BJ (cell line): ENCODE measurements around the gene RPS24. TPM values are rescaled to one million over a fixed set of nuclear protein-coding genes. Genes with fewer than 3 reads are reported as not detected.

Experiments used
- CTCF ChIA-PET: fragments of 350-600 bp; formaldehyde crosslinking; extraction: SDS; loops from one replicate; lab custom pipeline; 2021; ENCODE audit warnings: antibody characterized with exemption, inconsistent platforms; lab: Yijun Ruan, JAX
- POLR2A ChIA-PET: fragments of 300-600 bp; sonication (Branson Sonifier 250); formaldehyde crosslinking; extraction: SDS; loops from one replicate; lab custom pipeline; 2021; ENCODE audit warnings: antibody characterized with exemption; lab: Charles Lee
- DNase-seq: peaks from one replicate; pipeline ENCODE4 v3.0.0-alpha.2; 2011; ENCODE audit warnings: low read depth
- H3K27me3 ChIP-seq: 2 replicates; pipeline ENCODE4 v1.6.0; 2011; ENCODE audit warnings: low read length; ENCODE audit not compliant: control insufficient read depth, insufficient read depth
- H3K36me3 ChIP-seq: 2 replicates; pipeline ENCODE4 v1.5.1; 2011; ENCODE audit warnings: low read length; ENCODE audit not compliant: control insufficient read depth, insufficient read depth
- H3K4me3 ChIP-seq: 2 replicates; pipeline ENCODE4 v1.5.1; 2011; ENCODE audit warnings: low read depth, mild to moderate bottlenecking, control low read depth, low read length
- polyA plus RNA-seq: library from polyadenylated mRNA; depleted of rRNA; stranded (reverse); fragments of >200 nt; gene quantifications from 2 replicates; pipeline ENCODE4 v1.2.3, GENCODE V29; 2011
- TF ChIP-seq, protein P1 (sequence below): IDR thresholded peaks from 2 replicates; pipeline ENCODE4 v1.5.1; 2011; ENCODE audit warnings: low read depth, mild to moderate bottlenecking, control low read depth, inconsistent platforms, low read length, moderate library complexity; ENCODE audit not compliant: insufficient read depth

Gene RPS24
- polyA plus RNA-seq, 1 experiment, result 967 TPM

DNA sequence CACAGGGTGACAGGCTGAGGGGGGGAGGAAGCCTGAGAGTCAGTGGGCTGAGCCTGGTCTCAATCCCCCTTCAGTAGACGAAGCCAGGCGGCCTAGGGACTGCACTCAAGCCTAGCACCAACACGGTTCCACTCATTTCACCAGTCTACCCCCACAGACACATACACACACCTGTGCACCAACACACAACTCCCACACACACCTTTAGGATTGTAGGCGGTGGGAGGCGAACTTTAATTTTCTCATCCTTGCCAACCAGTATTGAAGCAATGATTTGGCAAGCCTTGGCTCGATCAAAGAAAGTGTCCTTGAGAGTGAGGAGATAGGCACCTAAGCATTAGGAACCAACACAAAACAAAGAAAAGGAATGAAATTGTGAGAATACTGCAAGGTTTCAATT, 24.0 kb upstream of the RPS24 start:
- Histone ChIP-seq H3K4me3 (no peak overlapping the region), H3K36me3 (peaks cover 19% of the 10 kb centered on the region), H3K27me3 (no peaks in the 10 kb centered on the region)
- no peak for DNase-seq
- ChIA-PET CTCF (interaction anchor here (0.5 to 1.2 kb wide), 2 partner anchors 9 to 17 kb away, joined by 3 read pairs; no protein-coding TSS in a partner anchor), POLR2A (no interaction called here)
- TF ChIP-seq, protein P1, sequence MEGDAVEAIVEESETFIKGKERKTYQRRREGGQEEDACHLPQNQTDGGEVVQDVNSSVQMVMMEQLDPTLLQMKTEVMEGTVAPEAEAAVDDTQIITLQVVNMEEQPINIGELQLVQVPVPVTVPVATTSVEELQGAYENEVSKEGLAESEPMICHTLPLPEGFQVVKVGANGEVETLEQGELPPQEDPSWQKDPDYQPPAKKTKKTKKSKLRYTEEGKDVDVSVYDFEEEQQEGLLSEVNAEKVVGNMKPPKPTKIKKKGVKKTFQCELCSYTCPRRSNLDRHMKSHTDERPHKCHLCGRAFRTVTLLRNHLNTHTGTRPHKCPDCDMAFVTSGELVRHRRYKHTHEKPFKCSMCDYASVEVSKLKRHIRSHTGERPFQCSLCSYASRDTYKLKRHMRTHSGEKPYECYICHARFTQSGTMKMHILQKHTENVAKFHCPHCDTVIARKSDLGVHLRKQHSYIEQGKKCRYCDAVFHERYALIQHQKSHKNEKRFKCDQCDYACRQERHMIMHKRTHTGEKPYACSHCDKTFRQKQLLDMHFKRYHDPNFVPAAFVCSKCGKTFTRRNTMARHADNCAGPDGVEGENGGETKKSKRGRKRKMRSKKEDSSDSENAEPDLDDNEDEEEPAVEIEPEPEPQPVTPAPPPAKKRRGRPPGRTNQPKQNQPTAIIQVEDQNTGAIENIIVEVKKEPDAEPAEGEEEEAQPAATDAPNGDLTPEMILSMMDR, result no peak

DNA sequence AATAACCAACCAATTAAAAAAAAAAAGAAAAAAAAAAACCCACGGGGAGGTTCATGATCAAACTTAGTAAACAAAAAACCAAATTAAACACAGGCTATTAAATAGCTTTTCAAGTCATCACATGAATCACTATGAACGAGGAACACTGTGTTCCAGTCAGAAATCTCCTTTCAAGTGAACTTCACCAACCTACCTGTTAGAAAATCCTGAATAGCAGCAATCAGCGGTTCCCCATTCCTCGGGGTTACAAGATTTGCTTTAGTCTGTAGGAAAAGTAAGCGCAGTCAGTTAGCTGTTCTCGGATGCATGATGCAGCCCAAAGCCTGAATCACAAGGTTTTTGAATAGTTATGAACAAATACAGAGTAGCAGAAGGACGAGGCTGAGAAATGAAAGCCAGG, 23.4 kb upstream of the RPS24 start:
- CTCF ChIA-PET, result interaction anchor here (0.5 to 1.2 kb wide), 2 partner anchors 8 to 17 kb away, joined by 3 read pairs; no protein-coding TSS in a partner anchor
- peaks cover 19% of the 10 kb centered on the region for H3K36me3 ChIP-seq
- DNase-seq, result no peak

GRCh38 chr10:78011065-78011464, 22.6 kb upstream of the RPS24 start:
- ChIA-PET POLR2A (no interaction called here), CTCF (interaction anchor here (1.2 kb wide), 1 partner anchor 16 kb away, joined by 3 read pairs; no protein-coding TSS in a partner anchor)
- H3K27me3 ChIP-seq, result no peaks in the 10 kb centered on the region
- H3K4me3 ChIP-seq, result no peak overlapping the region
- TF ChIP-seq, protein P1, result no peak
- peaks cover 21% of the 10 kb centered on the region for H3K36me3 ChIP-seq
- DNase-seq, result no peak

More for the DNA sequence above, 23.4 kb upstream of the RPS24 start:
- TF ChIP-seq, protein P1, result no peak
- Histone ChIP-seq H3K27me3 (no peaks in the 10 kb centered on the region), H3K4me3 (no peak overlapping the region)
- POLR2A ChIA-PET, result no interaction called here

GRCh38 chr10:78013564-78013963, 20.1 kb upstream of the RPS24 start:
- DNase-seq, result no peak
- Histone ChIP-seq H3K27me3 (no peaks in the 10 kb centered on the region), H3K4me3 (no peak overlapping the region), H3K36me3 (peaks cover 22% of the 10 kb centered on the region)
- POLR2A ChIA-PET, result no interaction called here
- TF ChIP-seq, protein P1, result no peak
- CTCF ChIA-PET, result interaction anchor here (1.6 kb wide), 1 partner anchor 15 kb away, joined by 5 read pairs; no protein-coding TSS in a partner anchor

DNA sequence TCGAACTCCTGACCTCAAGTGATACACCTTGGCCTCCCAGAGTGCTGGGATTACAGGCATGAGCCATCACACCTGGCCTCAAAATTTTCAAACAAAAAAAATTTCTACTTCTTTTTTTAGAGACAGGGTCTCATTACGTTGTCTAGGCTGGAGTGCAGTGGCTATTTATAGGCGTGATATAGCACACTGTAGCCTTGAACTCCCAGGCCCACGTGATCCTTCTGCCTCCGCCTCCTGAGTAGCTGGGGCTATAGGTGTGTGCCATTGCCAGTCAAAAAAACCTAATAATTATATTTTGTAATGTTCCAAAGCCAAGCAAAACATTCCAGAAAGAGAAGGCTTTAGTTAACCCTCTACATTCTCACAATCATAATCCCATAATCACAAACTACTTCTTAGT, 18.1 kb upstream of the RPS24 start:
- TF ChIP-seq, protein P1, result no peak
- no peak overlapping the region for H3K4me3 ChIP-seq
- ChIA-PET CTCF (no interaction called here), POLR2A (no interaction called here)
- H3K27me3 ChIP-seq, result no peaks in the 10 kb centered on the region
- DNase-seq, result no peak
- peaks cover 23% of the 10 kb centered on the region for H3K36me3 ChIP-seq
